Measurements from ENCODE around the gene ELAC1. TPM values are rescaled to one million over a fixed set of nuclear protein-coding genes. Genes with fewer than 3 reads are reported as not detected.
A peak's percentile ranks its signal among the peaks of the same experiment; 100 is the strongest.
"Not testable (repeated sequence)": the region's sequence is repeated elsewhere in the genome, so short reads cannot be mapped to it uniquely, and the experiment has no call there.

ELAC1 gene
- total RNA-seq, 1 donor from 2014 or later = 7.2 TPM

DNA sequence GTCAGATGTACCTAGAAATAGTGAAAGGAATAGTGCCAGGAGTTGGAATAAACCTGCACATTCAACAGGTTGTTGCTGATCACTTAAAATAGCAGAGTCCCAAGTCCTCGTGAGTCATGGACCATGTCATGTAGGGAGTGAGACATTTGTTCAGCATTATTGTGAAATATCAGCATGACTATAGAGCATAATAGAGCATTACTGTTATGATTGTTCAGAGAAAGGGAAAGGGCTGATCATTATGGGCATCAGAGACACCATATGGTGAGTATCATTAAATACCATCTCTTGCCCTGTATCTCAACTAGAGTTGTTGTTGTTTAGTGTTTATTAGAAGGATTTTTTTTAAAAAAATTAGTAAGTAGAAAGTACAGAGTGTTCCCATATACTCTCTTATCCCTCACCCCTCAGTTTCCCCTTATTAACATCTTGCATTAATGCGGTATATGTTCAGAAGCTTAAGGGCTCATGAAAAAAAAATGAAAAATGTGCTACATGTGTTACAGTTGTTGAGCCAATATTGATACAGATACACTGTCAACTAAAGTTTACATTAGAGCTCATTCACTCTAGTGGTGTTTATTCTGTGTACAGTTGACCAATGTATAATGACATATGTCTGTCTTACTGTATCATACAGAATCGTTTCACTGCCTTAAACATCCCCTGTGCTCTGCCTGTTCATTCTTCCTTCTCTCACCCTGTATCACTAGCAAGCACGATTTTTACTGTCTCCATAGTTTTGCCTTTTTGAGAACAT is 5.7 kb downstream of the ELAC1 start:
- no peak for DNase-seq

DNA sequence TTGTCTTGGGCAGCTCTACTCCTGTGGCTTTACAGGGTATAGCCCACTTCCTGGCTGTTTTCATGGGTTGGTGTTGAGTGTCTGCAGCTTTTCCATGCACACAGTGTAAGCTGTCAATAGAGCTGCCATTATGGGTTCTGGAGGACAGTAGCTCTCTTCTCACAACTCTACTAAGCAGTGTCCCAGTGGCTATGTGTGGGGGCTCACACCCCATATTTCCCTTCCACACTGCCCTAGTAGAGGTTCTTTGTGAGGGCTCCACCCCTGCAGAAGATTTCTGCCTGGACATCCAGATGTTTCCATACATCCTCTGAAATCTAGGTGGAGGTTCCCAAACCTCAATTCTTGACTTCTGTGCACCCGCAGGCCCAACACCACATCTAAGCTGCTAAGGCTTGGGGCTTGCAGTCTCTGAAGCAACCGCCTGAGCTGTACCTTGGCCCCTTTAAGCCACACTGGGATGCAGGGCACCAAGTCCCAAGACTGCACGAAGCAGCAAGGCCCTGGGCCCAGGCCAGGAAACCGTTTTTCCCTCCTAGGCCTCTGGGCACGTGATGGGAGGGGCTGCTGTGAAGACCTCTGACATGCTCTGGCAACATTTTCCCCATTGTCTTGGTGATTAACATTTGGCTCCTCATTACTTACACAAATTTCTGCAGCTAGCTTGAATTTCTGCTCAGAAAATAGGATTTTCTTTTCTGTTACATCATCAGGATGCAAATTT is 9.4 kb downstream of the ELAC1 start:
- DNase-seq = no peak

DNA sequence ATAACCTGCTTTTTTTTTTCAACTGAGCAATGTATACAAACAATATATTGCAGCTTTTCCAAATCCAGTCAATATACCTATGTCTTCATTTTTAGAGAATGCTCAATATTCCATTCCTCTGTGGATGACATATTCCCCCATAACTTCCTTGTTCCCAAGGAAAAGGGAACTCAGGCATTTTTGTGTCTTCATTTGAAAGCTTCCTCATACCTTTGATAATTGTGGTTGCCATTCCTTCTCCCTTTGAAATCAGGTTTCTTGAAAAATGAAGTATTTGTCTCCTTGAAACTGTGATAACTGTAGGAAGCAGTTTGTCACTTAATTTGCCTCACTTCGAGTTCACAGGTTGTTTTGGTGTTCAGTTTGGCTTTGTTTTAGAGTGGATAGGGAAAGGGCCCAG is 13.5 kb downstream of the ELAC1 start:
- DNase-seq = no peak

DNA sequence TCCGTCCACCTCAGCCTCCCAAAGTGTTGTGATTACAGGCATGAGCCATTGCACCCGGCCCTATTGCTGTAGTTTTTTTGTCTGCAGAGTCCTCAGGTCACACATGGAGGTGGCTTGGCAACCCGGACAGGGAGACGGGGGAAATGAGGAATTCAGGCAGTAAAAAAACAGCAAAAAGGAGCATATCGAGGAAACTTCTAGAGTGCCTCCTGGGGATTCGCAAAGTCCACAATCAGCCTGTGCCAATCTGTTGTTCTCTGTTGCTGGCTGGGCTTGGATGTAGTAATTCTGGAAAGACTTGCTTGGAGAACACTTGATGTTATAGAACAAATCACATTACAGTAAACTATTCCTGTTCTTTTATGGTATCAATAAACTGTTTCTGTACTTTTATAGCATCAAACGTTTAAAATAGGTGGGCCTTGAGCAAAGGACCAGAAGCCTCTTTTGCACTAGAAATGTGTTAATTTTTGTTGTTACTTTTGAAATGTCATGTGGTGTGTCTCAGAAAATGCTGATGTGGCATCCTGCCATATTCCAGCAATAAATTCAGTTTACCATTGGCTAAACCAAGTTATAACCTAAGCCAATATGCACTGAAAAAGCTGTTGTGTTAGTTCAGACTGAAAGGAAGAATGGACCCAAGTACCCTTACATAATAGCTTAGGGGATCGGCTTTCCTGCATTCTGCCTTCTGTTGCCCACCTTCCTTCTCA is 14.4 kb downstream of the ELAC1 start:
- DNase-seq = no peak

DNA sequence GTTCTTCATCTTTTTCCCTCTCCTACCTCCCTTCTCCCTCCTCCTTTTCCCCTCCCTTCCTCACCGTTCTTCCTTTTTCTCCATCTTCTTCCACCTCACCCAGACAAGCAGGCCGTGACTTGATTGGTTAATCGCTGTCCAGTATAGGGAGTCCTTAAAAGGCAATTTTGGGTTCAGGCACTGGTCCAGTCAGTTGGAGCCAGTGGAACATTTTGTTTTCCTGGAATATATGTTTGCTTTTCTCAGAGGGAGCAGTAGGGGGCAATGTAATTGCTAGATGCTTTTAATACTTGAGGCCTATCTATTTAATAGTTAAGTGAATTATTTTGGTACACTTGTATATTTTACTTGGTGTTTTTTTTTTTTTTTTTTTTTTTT is 15.0 kb downstream of the ELAC1 start:
- DNase-seq = no peak

DNA sequence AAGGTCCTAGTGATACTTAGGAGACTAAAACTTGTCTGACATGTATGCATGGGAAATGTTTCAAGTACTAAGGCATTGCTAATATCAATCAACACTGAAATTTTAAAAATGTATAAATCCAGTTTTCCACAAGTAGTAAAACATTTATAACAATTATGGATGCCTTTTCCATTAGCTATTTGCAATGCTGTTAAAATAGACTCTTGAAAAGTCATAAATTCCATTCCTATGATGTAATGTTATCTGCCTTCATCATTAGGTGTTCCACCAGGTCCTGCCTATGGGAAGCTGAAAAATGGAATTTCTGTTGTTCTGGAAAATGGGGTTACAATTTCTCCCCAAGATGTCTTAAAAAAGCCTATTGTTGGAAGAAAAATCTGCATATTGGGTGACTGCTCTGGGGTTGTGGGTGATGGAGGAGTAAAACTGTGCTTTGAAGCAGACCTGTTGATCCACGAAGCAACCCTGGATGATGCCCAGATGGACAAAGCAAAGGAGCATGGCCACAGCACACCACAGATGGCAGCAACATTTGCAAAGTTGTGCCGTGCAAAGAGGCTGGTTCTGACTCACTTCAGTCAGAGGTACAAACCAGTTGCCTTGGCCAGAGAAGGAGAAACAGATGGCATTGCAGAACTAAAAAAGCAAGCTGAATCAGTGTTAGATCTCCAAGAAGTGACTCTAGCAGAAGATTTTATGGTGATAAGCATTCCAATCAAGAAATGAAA is 18.7 kb downstream of the ELAC1 start:
- DNase-seq = peak; percentile 11

DNA sequence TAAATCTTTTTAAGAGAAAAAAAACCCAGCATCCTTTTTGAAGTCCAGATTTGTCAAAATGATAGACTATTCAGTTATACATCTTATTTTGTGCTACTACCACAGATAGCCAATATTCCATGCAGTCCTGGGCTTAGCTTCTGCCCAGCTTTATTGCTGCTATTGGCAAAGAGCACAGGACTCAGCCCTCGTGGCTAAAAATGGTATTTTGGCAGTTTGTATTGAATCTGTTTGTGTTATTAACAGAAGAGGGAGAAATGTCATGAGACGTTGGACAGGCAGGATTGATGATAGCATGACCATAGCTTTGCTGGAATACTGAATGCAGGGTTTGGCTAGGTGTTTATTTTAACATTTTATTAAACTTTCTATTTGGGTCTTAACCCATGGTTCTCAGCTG is 19.4 kb downstream of the ELAC1 start:
- no peak for DNase-seq

DNA sequence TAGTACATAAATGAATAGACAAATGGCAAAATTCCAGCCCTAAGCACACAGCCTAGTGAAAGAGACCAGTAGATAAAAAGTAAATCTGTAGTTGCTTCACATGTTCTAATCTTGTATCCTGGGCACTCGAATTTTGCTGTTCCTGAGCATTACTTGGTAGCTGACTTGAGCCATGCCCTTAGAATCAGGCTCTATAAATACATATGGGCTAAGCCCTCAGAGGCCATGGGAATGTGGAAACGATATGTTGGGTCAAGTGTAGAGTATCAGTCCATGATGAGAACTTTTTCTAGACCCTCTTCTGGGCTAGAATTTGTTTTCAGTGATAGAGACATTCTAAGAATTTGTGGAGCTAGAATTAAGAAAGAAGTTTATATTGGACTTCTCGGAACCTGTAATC is 21.9 kb downstream of the ELAC1 start:
- DNase-seq = no peak

DNA sequence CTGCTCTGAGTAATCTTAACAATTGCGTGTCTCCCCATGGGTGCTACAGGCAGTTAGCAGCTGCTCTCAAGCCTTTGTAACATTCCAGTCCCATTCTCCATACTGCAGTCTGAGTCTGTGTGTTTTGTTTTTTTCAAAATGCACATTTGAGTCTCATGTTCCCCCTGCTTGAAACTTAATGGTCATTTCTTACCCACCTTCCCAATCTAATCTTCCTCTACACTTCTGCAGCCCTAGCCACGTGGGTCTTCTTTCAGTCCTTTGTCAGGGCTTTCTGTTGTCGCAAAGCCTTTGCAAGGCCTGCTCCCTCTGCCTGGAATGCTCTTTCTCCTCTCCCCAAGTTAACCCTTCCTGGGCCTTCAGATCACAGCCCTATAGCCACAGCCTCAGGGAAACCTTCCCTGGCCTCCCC is 24.5 kb downstream of the ELAC1 start:
- DNase-seq = no peak

DNA sequence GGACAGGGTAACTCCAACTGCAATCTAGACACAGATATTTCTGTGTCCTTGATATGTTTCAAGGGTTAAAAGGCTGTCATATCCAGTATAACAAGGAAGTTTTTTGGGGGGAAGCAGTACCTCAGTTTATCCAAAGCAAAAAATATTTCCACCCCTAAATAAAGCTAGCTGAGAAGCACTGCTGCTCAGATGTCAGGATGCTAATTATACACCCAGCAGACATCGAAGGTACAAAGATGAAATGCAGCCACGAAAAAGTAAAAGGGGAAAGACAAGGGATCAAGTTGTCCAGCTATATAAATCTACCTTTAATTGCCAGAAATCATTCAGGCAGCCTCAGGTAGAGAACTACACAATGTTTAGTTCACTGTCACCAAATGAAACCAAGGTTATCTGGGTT is 26.2 kb downstream of the ELAC1 start:
- no peak for DNase-seq

DNA sequence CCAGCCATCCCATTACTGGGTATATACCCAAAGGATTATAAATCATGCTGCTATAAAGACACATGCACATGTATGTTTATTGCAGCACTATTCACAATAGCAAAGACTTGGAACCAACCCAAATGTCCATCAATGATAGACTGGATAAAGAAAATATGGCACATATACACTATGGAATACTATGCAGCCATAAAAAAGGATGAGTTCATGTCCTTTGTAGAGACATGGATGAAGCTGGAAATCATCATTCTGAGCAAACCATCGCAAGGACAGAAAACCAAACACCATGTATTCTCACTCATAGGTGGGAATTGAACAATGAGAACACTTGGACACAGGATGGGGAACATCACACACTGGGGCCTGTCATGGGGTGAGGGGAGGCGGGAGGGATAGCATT is 35.3 kb downstream of the ELAC1 start:
- DNase-seq = not testable (repeated sequence)

DNA sequence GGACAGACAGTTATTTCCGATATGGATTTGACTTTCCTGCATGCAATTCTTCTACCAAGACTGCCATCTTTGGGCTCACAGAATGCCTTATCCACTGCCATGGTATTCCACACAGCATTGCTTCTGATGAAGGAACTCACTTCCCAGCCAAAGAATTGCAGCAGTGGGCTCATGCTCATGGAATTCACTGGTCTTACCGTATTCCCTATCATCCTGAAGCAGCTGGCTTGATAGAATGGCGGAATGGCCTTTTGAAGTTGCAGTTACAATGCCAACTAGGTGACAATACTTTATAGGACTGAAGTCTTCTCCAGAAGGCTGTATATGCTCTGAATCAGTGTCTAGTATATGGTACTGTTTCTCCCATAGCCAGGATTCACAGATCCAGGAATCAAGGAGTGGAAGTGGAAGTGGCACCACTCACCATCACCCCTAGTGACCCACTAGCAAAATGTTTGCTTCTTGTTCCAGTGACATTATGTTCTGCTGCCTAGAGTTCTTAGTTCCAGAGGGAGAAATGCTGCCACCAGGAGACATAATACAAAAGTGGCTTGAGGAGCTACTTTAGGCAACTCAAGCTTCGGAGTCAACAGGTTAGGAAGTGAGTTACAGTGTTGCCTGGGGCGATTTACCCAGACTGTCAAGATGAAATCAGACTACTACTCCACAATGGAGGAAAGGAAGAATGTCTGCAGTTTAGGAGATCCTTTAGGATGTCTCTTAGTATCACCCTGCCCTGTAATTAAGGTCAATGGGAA is 38.4 kb downstream of the ELAC1 start:
- DNase-seq = no peak

DNA sequence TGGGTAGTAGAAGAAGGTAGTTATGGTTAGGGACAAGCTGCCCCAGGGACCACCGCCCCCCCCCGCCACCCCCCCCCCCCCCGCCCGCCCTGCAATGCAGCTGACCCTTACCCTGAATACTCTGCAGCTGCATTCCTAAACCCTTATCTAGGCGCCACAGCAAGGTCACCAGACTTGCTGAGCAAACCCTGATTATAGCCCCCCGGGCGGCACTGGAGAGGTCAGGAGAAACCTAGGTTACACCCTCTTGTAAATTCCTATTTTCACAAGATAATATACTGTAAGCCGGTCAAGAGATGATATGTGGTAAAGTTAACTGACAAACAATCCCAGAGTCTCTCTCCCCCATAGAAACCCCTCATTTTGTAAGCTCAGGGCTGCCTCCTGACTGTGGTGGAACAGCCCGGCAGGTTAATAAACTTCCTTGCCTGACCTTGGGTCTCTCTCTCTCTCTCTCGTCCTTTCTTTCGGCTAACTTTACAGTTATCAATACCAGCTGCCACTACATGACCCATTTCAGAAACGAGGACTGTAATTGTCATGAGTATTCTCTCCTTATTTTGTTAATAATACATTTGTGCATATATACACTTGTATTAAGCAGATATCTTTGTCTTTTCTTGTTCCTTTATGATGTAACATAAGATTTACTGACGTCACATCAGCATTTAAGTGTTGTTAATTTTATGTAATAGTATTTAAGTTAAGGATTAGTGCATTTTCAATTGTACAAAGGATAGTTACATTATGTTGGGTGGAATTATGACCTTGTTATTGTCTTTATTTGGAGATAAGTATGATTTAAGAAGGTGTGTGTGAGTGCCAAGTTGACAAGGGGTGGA is 39.3 kb downstream of the ELAC1 start:
- no peak for DNase-seq

DNA sequence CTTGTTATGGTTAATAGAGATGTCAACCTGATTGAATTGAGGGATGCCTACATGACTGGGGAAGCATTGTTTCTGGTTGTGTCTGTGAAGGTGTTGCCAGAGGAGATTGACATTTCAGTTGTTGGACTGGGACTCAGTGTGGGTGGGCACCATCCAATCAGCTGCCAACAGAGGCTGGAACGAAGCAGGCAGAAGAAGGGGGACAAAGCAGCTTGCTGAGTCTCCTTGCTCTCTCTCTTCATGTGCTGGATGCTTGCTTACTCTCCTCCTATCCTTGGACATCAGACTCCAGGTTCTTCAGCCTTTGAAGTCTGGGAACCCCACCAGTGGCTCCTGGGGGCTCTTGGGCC is 39.9 kb downstream of the ELAC1 start:
- DNase-seq = no peak

DNA sequence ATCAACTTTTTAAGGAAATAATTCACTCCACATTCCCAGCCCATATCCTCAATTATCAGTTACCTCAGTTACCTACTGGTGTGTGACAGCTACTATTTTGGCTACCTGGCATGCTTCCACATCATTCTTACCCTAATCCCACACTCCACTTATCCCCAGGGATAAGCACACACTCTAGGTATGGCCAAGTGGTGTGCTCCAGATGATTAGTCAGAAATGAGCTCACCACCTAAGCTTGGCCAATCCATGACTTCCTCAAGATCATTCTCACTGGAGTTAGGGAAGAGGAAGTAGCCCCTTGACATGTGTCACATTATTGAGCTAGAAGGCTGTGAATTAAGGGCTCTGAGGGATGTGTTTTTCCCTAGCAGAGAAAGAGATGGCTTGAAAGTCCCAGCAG is 41.2 kb downstream of the ELAC1 start:
- no peak for DNase-seq

DNA sequence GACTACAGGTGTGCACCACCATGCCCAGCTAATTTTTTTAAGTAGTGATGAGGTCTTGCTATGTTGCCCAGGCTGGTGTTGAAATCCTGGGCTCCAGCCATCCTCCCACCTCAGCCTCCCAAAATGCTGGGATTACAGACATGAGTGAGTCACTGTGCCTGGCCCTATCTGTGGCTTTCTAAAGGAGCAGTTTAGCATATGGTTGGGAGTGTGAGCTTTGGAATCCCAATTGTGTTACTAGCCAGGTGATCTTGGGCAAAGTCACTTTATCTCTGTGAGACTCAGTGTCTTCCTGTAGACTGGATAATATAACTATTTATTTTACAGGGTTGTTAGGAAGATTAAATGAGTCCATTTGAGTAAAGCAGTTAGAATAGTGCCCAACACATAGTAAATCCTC is 42.4 kb downstream of the ELAC1 start:
- no peak for DNase-seq

DNA sequence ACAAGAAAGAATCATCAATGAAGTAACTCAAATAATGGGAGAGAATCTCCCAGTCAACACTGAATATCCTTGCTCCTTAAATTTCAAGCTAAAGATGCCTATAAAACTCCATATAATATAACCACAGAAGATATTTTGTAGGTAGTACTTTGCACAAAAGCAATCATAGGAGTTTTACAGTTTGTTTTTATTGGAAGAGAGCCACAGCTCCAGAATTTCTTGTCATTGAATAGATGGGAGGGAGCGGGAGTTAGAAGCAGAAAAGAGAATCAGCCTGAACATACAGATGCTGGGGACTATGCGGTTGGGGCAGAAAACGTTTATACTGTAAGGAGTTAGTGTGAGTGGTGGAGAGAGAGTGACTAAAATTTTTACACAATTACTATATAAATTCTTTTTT is 43.9 kb downstream of the ELAC1 start:
- no peak for DNase-seq

DNA sequence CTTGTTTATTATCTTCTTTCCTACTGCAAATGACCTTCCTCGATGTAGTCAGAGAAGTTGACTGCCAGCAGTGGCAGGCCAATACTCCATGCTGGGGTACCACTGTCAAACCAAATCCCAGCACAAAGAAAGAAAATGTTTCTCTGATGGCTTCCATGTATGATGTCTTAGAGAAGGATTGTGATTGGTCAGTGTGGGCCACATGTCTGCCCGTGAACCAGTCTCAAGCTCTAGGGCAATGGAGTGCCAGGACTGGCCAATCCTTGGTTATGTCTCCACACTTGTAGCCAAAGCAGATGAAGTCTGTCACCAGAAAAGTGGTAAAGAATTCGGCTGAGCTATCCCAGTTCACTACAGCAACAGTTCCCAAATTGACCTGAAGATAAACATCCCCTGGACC is 44.6 kb downstream of the ELAC1 start:
- no peak for DNase-seq

DNA sequence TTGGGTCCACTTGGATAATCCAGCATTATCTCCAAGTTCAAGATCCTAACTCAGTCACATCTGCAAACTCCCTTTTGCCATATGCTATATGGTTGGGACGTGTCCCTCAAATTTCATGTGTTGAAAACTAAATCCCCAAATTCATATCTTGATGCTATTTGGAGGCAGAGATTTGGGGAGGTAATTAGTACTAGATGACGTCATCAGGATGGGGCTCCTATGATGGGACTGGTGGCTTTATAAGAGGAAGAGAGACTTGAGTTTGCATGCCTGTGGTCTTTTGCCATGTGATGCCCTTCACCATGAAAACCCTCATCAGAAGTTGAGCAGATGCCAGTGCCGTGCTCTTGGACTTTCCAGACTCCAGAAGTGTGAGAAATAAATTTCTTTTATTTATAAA is 45.4 kb downstream of the ELAC1 start:
- no peak for DNase-seq

DNA sequence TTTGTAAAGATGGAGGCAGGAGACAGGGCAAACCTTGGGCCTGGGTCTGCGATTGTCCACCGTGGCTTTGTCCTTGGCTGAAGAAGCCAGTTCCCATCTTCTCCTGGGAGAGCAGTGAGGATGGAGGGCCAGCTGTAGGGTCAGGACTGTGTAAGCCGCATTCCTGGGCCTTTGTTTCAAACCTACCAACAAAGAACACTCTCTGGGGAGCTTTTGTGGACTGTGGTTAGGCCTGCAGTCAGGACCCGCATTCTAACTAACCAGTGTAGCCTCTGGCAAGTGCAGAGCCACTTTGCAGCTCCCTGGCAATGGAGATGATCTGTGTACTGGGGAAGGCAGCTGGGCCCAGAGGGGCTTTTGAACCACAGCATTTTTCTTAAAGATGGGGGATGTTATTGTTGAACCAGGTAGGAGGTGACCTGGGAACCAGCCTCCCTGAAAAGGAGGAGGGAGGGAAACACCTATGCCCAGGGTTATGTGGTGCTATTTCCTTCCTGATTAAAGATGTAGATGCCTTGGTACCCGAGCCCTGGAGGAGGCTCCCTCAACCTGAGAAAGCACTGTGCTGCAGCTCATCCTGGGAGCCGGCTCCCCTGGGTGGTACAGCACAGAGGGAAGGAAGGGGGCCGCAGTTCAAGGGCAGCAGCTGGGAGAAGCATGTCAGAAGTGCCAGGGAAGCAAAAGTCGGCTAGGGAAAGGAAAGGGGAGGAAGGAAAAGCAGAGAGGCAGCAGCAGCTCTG is 49.5 kb downstream of the ELAC1 start:
- no peak for DNase-seq

DNA sequence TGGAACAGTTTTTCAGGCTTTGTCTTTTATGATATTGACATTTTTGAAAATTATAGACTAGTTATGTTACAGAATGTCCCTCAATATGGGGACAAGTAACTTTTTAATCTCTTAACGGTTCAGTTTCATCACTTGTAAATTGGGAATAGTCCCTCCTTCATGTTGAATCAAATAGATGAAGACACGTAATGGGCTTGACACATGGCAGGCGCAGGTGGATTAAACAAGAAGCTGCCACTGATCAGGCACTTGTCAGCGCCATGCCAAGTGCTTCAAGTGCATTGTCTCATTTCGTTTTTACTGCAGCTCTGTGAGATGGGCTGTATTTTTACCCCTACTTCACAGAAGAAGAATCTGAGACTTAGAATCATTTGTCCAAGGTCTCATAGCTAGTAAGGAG is 52.7 kb downstream of the ELAC1 start:
- DNase-seq = no peak

Data from occipital lobe (tissue), 2 donors.